SU-DHL-6 (cell line): ENCODE measurements around the gene XRCC1.
A peak's percentile ranks its signal among the peaks of the same experiment; 100 is the strongest.

ENCODE experiments used
- H2AFZ ChIP-seq: fragments of 200-600 bp; sonication (generic); 2 replicates; pipeline ENCODE4 v1.6.1; 2014; ENCODE audit warnings: low read depth, mild to moderate bottlenecking, moderate library complexity, mixed read lengths, antibody characterized with exemption, low read length; ENCODE audit not compliant: severe bottlenecking
- H3F3A ChIP-seq: fragments of 200-600 bp; shearing (Covaris generic); 2 replicates; pipeline ENCODE4 v1.6.0; 2016; ENCODE audit warnings: antibody characterized with exemption, mild to moderate bottlenecking; ENCODE audit not compliant: insufficient read depth
- H3K27ac ChIP-seq: fragments of 200-600 bp; sonication (generic); 2 replicates; pipeline ENCODE4 v1.5.1; 2016; ENCODE audit warnings: low read depth, mild to moderate bottlenecking, low read length, moderate library complexity, mixed read lengths
- H3K27me3 ChIP-seq: fragments of 200-600 bp; sonication (generic), shearing (Covaris generic); 2 replicates; pipeline ENCODE4 v1.6.0; 2014; ENCODE audit warnings: mild to moderate bottlenecking, low read length
- H3K36me3 ChIP-seq: fragments of 200-600 bp; sonication (generic); 2 replicates; pipeline ENCODE4 v1.6.1; 2014; ENCODE audit warnings: mild to moderate bottlenecking, low read length, mixed read lengths
- H3K4me2 ChIP-seq: fragments of 300-600, 200-600 bp; shearing (Covaris generic), sonication (generic); 2 replicates; pipeline ENCODE4 v1.6.0; 2014; ENCODE audit warnings: low read length, low read depth, mild to moderate bottlenecking; ENCODE audit not compliant: poor library complexity, severe bottlenecking
- H3K4me3 ChIP-seq: fragments of 200-600 bp; sonication (generic); 2 replicates; pipeline ENCODE4 v1.5.1; 2014; ENCODE audit warnings: antibody characterized with exemption, low read length, mild to moderate bottlenecking, mixed read lengths; ENCODE audit not compliant: insufficient read depth, poor library complexity, severe bottlenecking
- H3K79me2 ChIP-seq: fragments of 200-600 bp; sonication (generic); 2 replicates; pipeline ENCODE4 v1.6.1; 2014; ENCODE audit warnings: mild to moderate bottlenecking, low read length, moderate library complexity; ENCODE audit not compliant: insufficient read depth
- H3K9ac ChIP-seq: fragments of 200-600 bp; sonication (generic); 2 replicates; pipeline ENCODE4 v1.7.0; 2014; ENCODE audit warnings: mild to moderate bottlenecking, low read length
- H3K9me2 ChIP-seq: fragments of 200-600 bp; sonication (generic); replicated peaks from 2 replicates; pipeline ENCODE4 v1.6.1; 2014; ENCODE audit warnings: low read length; ENCODE audit not compliant: insufficient read depth
- H3K9me3 ChIP-seq: fragments of 200-600 bp; sonication (generic); 2 replicates; pipeline ENCODE4 v1.6.1; 2014; ENCODE audit warnings: low read length, mixed read lengths; ENCODE audit not compliant: insufficient read depth
- H4K20me1 ChIP-seq: fragments of 200-600 bp; sonication (generic); 2 replicates; pipeline ENCODE4 v1.6.1; 2014; ENCODE audit warnings: low read depth, mild to moderate bottlenecking, antibody characterized with exemption, low read length, moderate library complexity, mixed read lengths
- CTCF ChIP-seq: fragments of 200-600 bp; sonication (generic); IDR thresholded peaks from one replicate; pipeline ENCODE4 v1.5.1; 2017; ENCODE audit warnings: antibody characterized with exemption, mild to moderate bottlenecking, low read length, moderate library complexity; ENCODE audit not compliant: insufficient read depth, poor library complexity, severe bottlenecking
- EZH2phosphoT487 ChIP-seq: fragments of 200-600 bp; sonication (generic), shearing (Covaris generic); conservative IDR thresholded peaks from 2 replicates; pipeline ENCODE4 v1.6.1; 2018; ENCODE audit warnings: mild to moderate bottlenecking, antibody characterized with exemption, low read length, moderate library complexity, mixed read lengths

XRCC1 gene

GRCh38 chr19:43595605-43595998 is 20.3 kb upstream of the XRCC1 start:
- H4K20me1 ChIP-seq, result no peaks in the 10 kb centered on the region
- no peaks in the 10 kb centered on the region for H3K27me3 ChIP-seq
- TF ChIP-seq CTCF (no peak), EZH2phosphoT487 (no peak)
- peak overlapping the region; percentile 78 for H2AFZ ChIP-seq
- H3F3A ChIP-seq, result no peaks in the 10 kb centered on the region
- peak overlapping the region; percentile 15; the same call in 1 of the 2 replicates for H3K27ac ChIP-seq
- no peaks in the 10 kb centered on the region for H3K9me3 ChIP-seq
- H3K36me3 ChIP-seq, result no peaks in the 10 kb centered on the region
- H3K9me2 ChIP-seq, result no peaks in the 10 kb centered on the region
- peak overlapping the region; percentile 89 for H3K4me2 ChIP-seq
- peaks cover 15% of the 10 kb centered on the region for H3K79me2 ChIP-seq
- peak overlapping the region; percentile 96 for H3K4me3 ChIP-seq
- peak overlapping the region; percentile 79 for H3K9ac ChIP-seq

GRCh38 chr19:43594710-43595604 is 19.6 kb upstream of the XRCC1 start:
- peak overlapping the region; percentile 78 for H2AFZ ChIP-seq
- H3K27ac ChIP-seq, result peak overlapping the region; percentile 15; the same call in 1 of the 2 replicates
- peak overlapping the region; percentile 89 for H3K4me2 ChIP-seq
- peak overlapping the region; percentile 79 for H3K9ac ChIP-seq
- H3K9me3 ChIP-seq, result no peaks in the 10 kb centered on the region
- H4K20me1 ChIP-seq, result no peaks in the 10 kb centered on the region
- no peaks in the 10 kb centered on the region for H3K27me3 ChIP-seq
- peaks cover 15% of the 10 kb centered on the region for H3K79me2 ChIP-seq
- H3K36me3 ChIP-seq, result no peaks in the 10 kb centered on the region
- TF ChIP-seq EZH2phosphoT487 (no peak), CTCF (peak; percentile 65)
- H3K4me3 ChIP-seq, result peak overlapping the region; percentile 96
- no peaks in the 10 kb centered on the region for H3F3A ChIP-seq
- H3K9me2 ChIP-seq, result no peaks in the 10 kb centered on the region

GRCh38 chr19:43594081-43594697 is 18.9 kb upstream of the XRCC1 start:
- H3K9me2 ChIP-seq, result no peaks in the 10 kb centered on the region
- H2AFZ ChIP-seq, result no peak overlapping the region
- no peaks in the 10 kb centered on the region for H3F3A ChIP-seq
- peak overlapping the region; percentile 89 for H3K4me2 ChIP-seq
- no peak overlapping the region for H3K4me3 ChIP-seq
- no peak overlapping the region for H3K27ac ChIP-seq
- no peaks in the 10 kb centered on the region for H3K27me3 ChIP-seq
- H4K20me1 ChIP-seq, result no peaks in the 10 kb centered on the region
- H3K9me3 ChIP-seq, result no peaks in the 10 kb centered on the region
- no peak for TF ChIP-seq EZH2phosphoT487
- TF ChIP-seq CTCF, result no peak
- H3K9ac ChIP-seq, result no peak overlapping the region
- H3K79me2 ChIP-seq, result peaks cover 15% of the 10 kb centered on the region
- H3K36me3 ChIP-seq, result no peaks in the 10 kb centered on the region
